Measurements from ENCODE around the gene NTN5. TPM values are rescaled to one million over a fixed set of nuclear protein-coding genes. Genes with fewer than 3 reads are reported as not detected.

The NTN5 gene
- total RNA-seq, 1 experiment from 2014 or later = 0.57 TPM

- H3K9me3 Mint-ChIP-seq (ENCODE audit: low read depth, unreplicated experiment) = peaks cover 3% of the 10 kb centered on the region
Observed at GRCh38 chr19:48703316-48703715, 30.5 kb upstream of the NTN5 start.

GRCh38 chr19:48702701-48703100 is 29.9 kb upstream of the NTN5 start:
- no peak overlapping the region for H3K4me3 Mint-ChIP-seq (ENCODE audit: low read depth, unreplicated experiment)
- H3K27me3 Mint-ChIP-seq (ENCODE audit: unreplicated experiment) = no peaks in the 10 kb centered on the region
- DNase-seq = no peak
- no peaks in the 10 kb centered on the region for H3K4me1 Mint-ChIP-seq (ENCODE audit: low read depth, unreplicated experiment)
- H3K9me3 Mint-ChIP-seq (ENCODE audit: low read depth, unreplicated experiment) = peaks cover 3% of the 10 kb centered on the region
- intact Hi-C loops (cut with micrococcal nuclease; ENCODE audit: unreplicated experiment) = no loop called here
- H3K27ac Mint-ChIP-seq (ENCODE audit: unreplicated experiment) = no peak overlapping the region
- no peak for TF ChIP-seq CTCF (IDR thresholded peaks at IDR 0.05; ENCODE audit: unreplicated experiment)
- CTCF ChIA-PET = no interaction called here
- H3K36me3 Mint-ChIP-seq (ENCODE audit: insufficient read depth, unreplicated experiment) = peaks cover 4% of the 10 kb centered on the region
- BruUV-seq (replicated peaks) = no TSS peak

More at GRCh38 chr19:48703316-48703715, 30.5 kb upstream of the NTN5 start:
- Mint-ChIP-seq H3K4me1 (ENCODE audit: low read depth, unreplicated experiment) (no peaks in the 10 kb centered on the region), H3K36me3 (ENCODE audit: insufficient read depth, unreplicated experiment) (peaks cover 5% of the 10 kb centered on the region), H3K27ac (ENCODE audit: unreplicated experiment) (no peak overlapping the region), H3K4me3 (ENCODE audit: low read depth, unreplicated experiment) (no peak overlapping the region), H3K27me3 (ENCODE audit: unreplicated experiment) (no peaks in the 10 kb centered on the region)
- intact Hi-C loops (cut with micrococcal nuclease; ENCODE audit: unreplicated experiment) = no loop called here
- DNase-seq = no peak
- no peak for TF ChIP-seq CTCF (IDR thresholded peaks at IDR 0.05; ENCODE audit: unreplicated experiment)
- CTCF ChIA-PET = no interaction called here
- no TSS peak for BruUV-seq (replicated peaks)

GRCh38 chr19:48698046-48698445 is 25.2 kb upstream of the NTN5 start:
- TSS peak; percentile 15 for BruUV-seq (replicated peaks)
- peak; percentile 42 for DNase-seq
- Mint-ChIP-seq H3K36me3 (ENCODE audit: insufficient read depth, unreplicated experiment) (peaks cover 15% of the 10 kb centered on the region), H3K9me3 (ENCODE audit: low read depth, unreplicated experiment) (no peaks in the 10 kb centered on the region), H3K4me3 (ENCODE audit: low read depth, unreplicated experiment) (no peak overlapping the region), H3K27me3 (ENCODE audit: unreplicated experiment) (no peaks in the 10 kb centered on the region), H3K27ac (ENCODE audit: unreplicated experiment) (no peak overlapping the region), H3K4me1 (ENCODE audit: low read depth, unreplicated experiment) (peaks cover 22% of the 10 kb centered on the region)
- TF ChIP-seq CTCF (IDR thresholded peaks at IDR 0.05; ENCODE audit: unreplicated experiment) = no peak
- intact Hi-C loops (cut with micrococcal nuclease; ENCODE audit: unreplicated experiment) = no loop called here
- CTCF ChIA-PET = interaction anchor here (1.2 kb wide), 1 partner anchor 13 kb away, joined by 6 read pairs; no protein-coding TSS in a partner anchor

- intact Hi-C loops (cut with micrococcal nuclease; ENCODE audit: unreplicated experiment) = no loop called here
- no TSS peak for BruUV-seq (replicated peaks)
- peak; percentile 35 for DNase-seq
- H3K36me3 Mint-ChIP-seq (ENCODE audit: insufficient read depth, unreplicated experiment) = peaks cover 15% of the 10 kb centered on the region
- TF ChIP-seq CTCF (IDR thresholded peaks at IDR 0.05; ENCODE audit: unreplicated experiment) = no peak
- peak overlapping the region; percentile 41 for H3K27ac Mint-ChIP-seq (ENCODE audit: unreplicated experiment)
- no peaks in the 10 kb centered on the region for H3K9me3 Mint-ChIP-seq (ENCODE audit: low read depth, unreplicated experiment)
- H3K27me3 Mint-ChIP-seq (ENCODE audit: unreplicated experiment) = no peaks in the 10 kb centered on the region
- CTCF ChIA-PET = interaction anchor here (0.6 to 1.5 kb wide), 9 partner anchors 13 to 297 kb away, joined by 3 to 7 read pairs (median 3); partner anchors contain the start of gene RUVBL2
- H3K4me1 Mint-ChIP-seq (ENCODE audit: low read depth, unreplicated experiment) = peaks cover 22% of the 10 kb centered on the region
- peak overlapping the region; percentile 75 for H3K4me3 Mint-ChIP-seq (ENCODE audit: low read depth, unreplicated experiment)
Observed at GRCh38 chr19:48696353-48697010, 23.7 kb upstream of the NTN5 start.

Measured in Calu3 (cell line).